A549 (cell line): ENCODE results near the gene EFS. TPM values are rescaled to one million over a fixed set of nuclear protein-coding genes. Genes with fewer than 3 reads are reported as not detected.

Experiments
- ATAC-seq, 2 experiments: fragments of 200-7000 bp in 1 of 2; fragments of >200 bp in 1 of 2; cut with Nextera tagmentation in 1 of 2; cut with Tn5 transposase in 1 of 2; 3 replicates each; pipeline versions ENCODE4 v1.8.0 to v1.9.1; 2018 to 2020; ENCODE audit warnings: mild to moderate bottlenecking in 1 of 2, moderate library complexity in 1 of 2
- CTCF ChIA-PET: fragments of 300-600 bp; sonication (Branson Sonifier 250); formaldehyde crosslinking; extraction: SDS; loops from one replicate; lab custom pipeline; 2021; ENCODE audit warnings: antibody characterized with exemption, inconsistent platforms; lab: Yijun Ruan, JAX
- POLR2A ChIA-PET: fragments of 350-600 bp; formaldehyde crosslinking; extraction: SDS; loops from one replicate; lab custom pipeline; 2021; ENCODE audit warnings: antibody characterized with exemption, inconsistent platforms; lab: Yijun Ruan, JAX
- DNase-seq, 2 experiments: peaks; one replicate each; pipeline versions ENCODE4 v3.0.0 to v3.0.0-alpha.2; 2011 to 2016; ENCODE audit warnings: low read depth in 1 of 2, low spot score in 1 of 2
- FAIRE-seq: peaks from 2 replicates; lab custom pipeline; 2011; peaks lifted over from hg19 to GRCh38; lab: Jason Lieb, UNC
- H3K27ac ChIP-seq, 2 experiments: fragments of >200 bp; sonication (Bioruptor Twin); formaldehyde crosslinking; 3 replicates each; pipeline ENCODE4 v1.5.1; 2016 to 2017
- H3K4me1 ChIP-seq: fragments of >200 bp; sonication (Bioruptor Twin); formaldehyde crosslinking; 3 replicates; pipeline ENCODE4 v1.6.1; 2016
- H3K4me2 ChIP-seq: fragments of >200 bp; sonication (Bioruptor Twin); formaldehyde crosslinking; 3 replicates; pipeline ENCODE4 v1.6.1; 2016
- H3K4me3 ChIP-seq: fragments of >200 bp; sonication (Bioruptor Twin); formaldehyde crosslinking; 3 replicates; pipeline ENCODE4 v1.5.1; 2016
- H3K9me3 ChIP-seq: fragments of >200 bp; sonication (Bioruptor Twin); formaldehyde crosslinking; 3 replicates; pipeline ENCODE4 v1.6.1; 2016
- CEBPB ChIP-seq, 2 experiments: fragments of >200 bp in 1 of 2; sonication (Bioruptor Twin) in 1 of 2; formaldehyde crosslinking in 1 of 2; IDR thresholded peaks; 2 replicates each; pipeline ENCODE4 v1.6.1; 2012 to 2016
- CHD4 ChIP-seq: fragments of 200-600 bp; sonication (generic); IDR thresholded peaks from 2 replicates; pipeline ENCODE4 v1.6.1; 2016; ENCODE audit warnings: antibody characterized with exemption, mild to moderate bottlenecking, borderline replicate concordance
- FOXS1 ChIP-seq: fragments of 250-450 bp; sonication (Bioruptor Pico); IDR thresholded peaks from 2 replicates; pipeline ENCODE4 v1.5.0; 2020; ENCODE audit warnings: mild to moderate bottlenecking, moderate library complexity
- GATA3 ChIP-seq: IDR thresholded peaks from 2 replicates; pipeline ENCODE4 v1.6.1; 2012; ENCODE audit warnings: borderline replicate concordance
- HEYL ChIP-seq: fragments of 250-450 bp; sonication (Bioruptor Pico); IDR thresholded peaks from 2 replicates; pipeline ENCODE4 v1.8.0; 2021; ENCODE audit warnings: mild to moderate bottlenecking, moderate library complexity
- HOXA7 ChIP-seq: fragments of 250-450 bp; sonication (Bioruptor Pico); IDR thresholded peaks from 2 replicates; pipeline ENCODE4 v1.5.0; 2020; ENCODE audit warnings: mild to moderate bottlenecking, moderate library complexity
- JUN ChIP-seq, 2 experiments: fragments of >200 bp; sonication (Bioruptor Twin); formaldehyde crosslinking; IDR thresholded peaks; 2 replicates in 1 of 2; 3 replicates in 1 of 2; pipeline ENCODE4 v1.6.1; 2016 to 2017
- JUNB ChIP-seq: fragments of >200 bp; sonication (Bioruptor Twin); formaldehyde crosslinking; IDR thresholded peaks from 2 replicates; pipeline ENCODE4 v1.6.1; 2016
- NFE2L2 ChIP-seq: fragments of 150-350 bp; conservative IDR thresholded peaks from 2 replicates; pipeline ENCODE4 v1.6.1; 2014; ENCODE audit warnings: low read length
- NPAS2 ChIP-seq: fragments of 250-450 bp; sonication (Bioruptor Pico); IDR thresholded peaks from 2 replicates; pipeline ENCODE4 v1.8.0; 2022; ENCODE audit warnings: mild to moderate bottlenecking, moderate library complexity, borderline replicate concordance
- NR3C1 ChIP-seq: fragments of >200 bp; sonication (Bioruptor Twin); formaldehyde crosslinking; IDR thresholded peaks from 3 replicates; pipeline ENCODE4 v1.6.1; 2017
- PHF8 ChIP-seq: fragments of 200-600 bp; sonication (generic); IDR thresholded peaks from 2 replicates; pipeline ENCODE4 v1.6.1; 2016; ENCODE audit warnings: low read depth, mild to moderate bottlenecking, antibody characterized with exemption, moderate library complexity, borderline replicate concordance
- POLR2A ChIP-seq: IDR thresholded peaks from 2 replicates; pipeline ENCODE4 v1.6.1; 2012; ENCODE audit warnings: mild to moderate bottlenecking, low read length
- POLR2AphosphoS2 ChIP-seq: conservative IDR thresholded peaks from 2 replicates; pipeline ENCODE4 v1.6.1; 2012; ENCODE audit warnings: low read length, improper control_type of control experiment, inconsistent platforms
- RFX5 ChIP-seq: fragments of 450-650 bp; IDR thresholded peaks from 2 replicates; pipeline ENCODE4 v1.7.1; 2014; ENCODE audit warnings: antibody characterized with exemption, mild to moderate bottlenecking, moderate library complexity
- RNF2 ChIP-seq: fragments of 200-600 bp; sonication (generic); IDR thresholded peaks from 2 replicates; pipeline ENCODE4 v1.6.1; 2016; ENCODE audit warnings: low read depth, mild to moderate bottlenecking, antibody characterized with exemption, moderate library complexity, borderline replicate concordance
- TP53 ChIP-seq: fragments of 250-450 bp; sonication (Bioruptor Pico); IDR thresholded peaks from 2 replicates; pipeline ENCODE4 v1.5.0; 2021; ENCODE audit warnings: mild to moderate bottlenecking, moderate library complexity
- ZC3H11A ChIP-seq: fragments of 450-650 bp; IDR thresholded peaks from 2 replicates; pipeline ENCODE4 v1.6.1; 2014; ENCODE audit warnings: antibody characterized with exemption, mild to moderate bottlenecking
- ZFP36 ChIP-seq: fragments of 450-650 bp; IDR thresholded peaks from 2 replicates; pipeline ENCODE4 v1.6.1; 2014; ENCODE audit warnings: borderline replicate concordance; ENCODE audit not compliant: partially characterized antibody
- WGBS: methylation state at CpG from one replicate; pipeline ENCODE4 v1.1.6; 2017; ENCODE audit errors: missing lambda C conversion rate; 5-methylcytosine and 5-hydroxymethylcytosine counted together
- polyA plus RNA-seq, 4 experiments: library from polyadenylated mRNA; depleted of rRNA in 3 of 4; stranded (reverse); fragments of >200 nt; fragmentation: RNase III in 1 of 4; extraction: RNeasy Plus Mini Kit Qiagen cat#74134 plus additional on column Dnase treatment in 1 of 4; gene quantifications; 2 replicates in 3 of 4; 3 replicates in 1 of 4; pipeline ENCODE4 v1.2.3, GENCODE V29; 2011 to 2017
- TF ChIP-seq, protein P1 (sequence below): fragments of 150-350 bp; IDR thresholded peaks from 2 replicates; pipeline ENCODE4 v1.6.1; 2014; ENCODE audit warnings: low read depth, mild to moderate bottlenecking, low read length
- TF ChIP-seq, protein P2 (sequence below): fragments of 250-450 bp; sonication (Bioruptor Pico); IDR thresholded peaks from 2 replicates; pipeline ENCODE4 v1.5.0; 2021; ENCODE audit warnings: mild to moderate bottlenecking, moderate library complexity, borderline replicate concordance
- TF ChIP-seq, protein P3 (sequence below): IDR thresholded peaks from 2 replicates; pipeline ENCODE4 v1.6.1; 2012
- TF ChIP-seq, protein P4 (sequence below): fragments of 250-450 bp; sonication (Bioruptor Pico); IDR thresholded peaks from 2 replicates; pipeline ENCODE4 v1.5.0; 2020; ENCODE audit warnings: low read depth, mild to moderate bottlenecking, moderate library complexity
- TF ChIP-seq, protein P5 (sequence below): fragments of 200-600 bp; sonication (generic); IDR thresholded peaks from 2 replicates; pipeline ENCODE4 v1.6.1; 2016; ENCODE audit warnings: antibody characterized with exemption, mild to moderate bottlenecking, moderate library complexity
- TF ChIP-seq, protein P6 (sequence below): fragments of >200 bp; sonication (Bioruptor Twin); formaldehyde crosslinking; IDR thresholded peaks from 3 replicates; pipeline ENCODE4 v1.5.1; 2016

Gene EFS
- polyA plus RNA-seq, 2 of the 4 experiments (the other 2 are of a cell fraction), result not detected

DNA sequence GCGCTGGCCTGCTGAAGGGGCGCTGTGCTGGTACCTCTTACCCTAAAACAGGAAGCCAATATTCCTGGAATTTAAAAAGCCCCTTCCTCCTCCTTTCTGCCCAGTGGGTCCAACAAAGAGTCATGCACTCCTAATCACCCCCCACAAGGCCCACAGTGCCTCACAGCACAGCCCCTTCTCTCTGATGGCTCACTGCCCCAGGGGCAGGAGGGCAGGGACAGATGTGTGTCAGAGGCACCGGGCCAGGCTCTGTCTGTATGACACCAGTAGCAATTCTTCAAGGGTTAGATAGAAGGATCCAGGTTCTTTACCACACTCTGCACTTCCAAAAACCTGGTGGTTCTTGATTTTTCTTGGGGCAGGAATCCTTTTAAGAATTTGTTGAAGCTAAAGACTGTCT, 34.2 kb upstream of the EFS start:
- CTCF ChIA-PET, result interaction anchor here (12.5 kb wide), 1 partner anchor 19 kb away, joined by 106 read pairs; the partner anchor contains the start of gene CMTM5

DNA sequence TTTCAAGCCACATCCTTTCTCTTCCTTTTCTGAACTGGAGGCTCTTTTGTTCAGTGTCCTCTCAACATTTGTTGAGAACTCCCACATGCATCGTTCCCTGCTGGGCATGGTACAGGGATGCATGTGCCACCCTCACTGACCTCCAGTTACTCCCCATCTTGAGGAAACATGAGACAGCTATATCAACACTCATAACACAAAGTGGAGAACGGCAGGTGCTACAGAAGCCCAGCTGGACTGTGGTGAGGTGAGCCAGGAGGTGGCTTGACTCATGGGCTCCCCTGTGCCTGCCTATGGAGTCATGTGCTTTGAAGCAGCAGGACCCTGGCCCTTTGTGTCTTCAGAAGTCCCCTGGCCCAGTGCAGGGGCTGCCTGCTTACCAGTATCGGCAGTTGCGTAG, 33.4 kb upstream of the EFS start:
- POLR2A ChIA-PET, result no interaction called here
- ATAC-seq, result no peak

More for the DNA sequence above, 34.2 kb upstream of the EFS start:
- Histone ChIP-seq H3K27ac (no peak overlapping the region), H3K9me3 (no peaks in the 10 kb centered on the region), H3K4me3 (no peak overlapping the region), H3K4me1 (no peaks in the 10 kb centered on the region), H3K4me2 (no peak overlapping the region)
- FAIRE-seq (no peak), ATAC-seq (no peak), DNase-seq (no peak)
- WGBS, result 80% methylated on average over 3 of the region's 3 CpGs
- POLR2A ChIA-PET, result no interaction called here
- TF ChIP-seq HOXA7 (CRISPR knock-in tag) (no peak), NPAS2 (no peak), NR3C1 (no peak), NFE2L2 (no peak), CHD4 (no peak), CEBPB (IDR thresholded peaks at IDR 0.05) (no peak)

DNA sequence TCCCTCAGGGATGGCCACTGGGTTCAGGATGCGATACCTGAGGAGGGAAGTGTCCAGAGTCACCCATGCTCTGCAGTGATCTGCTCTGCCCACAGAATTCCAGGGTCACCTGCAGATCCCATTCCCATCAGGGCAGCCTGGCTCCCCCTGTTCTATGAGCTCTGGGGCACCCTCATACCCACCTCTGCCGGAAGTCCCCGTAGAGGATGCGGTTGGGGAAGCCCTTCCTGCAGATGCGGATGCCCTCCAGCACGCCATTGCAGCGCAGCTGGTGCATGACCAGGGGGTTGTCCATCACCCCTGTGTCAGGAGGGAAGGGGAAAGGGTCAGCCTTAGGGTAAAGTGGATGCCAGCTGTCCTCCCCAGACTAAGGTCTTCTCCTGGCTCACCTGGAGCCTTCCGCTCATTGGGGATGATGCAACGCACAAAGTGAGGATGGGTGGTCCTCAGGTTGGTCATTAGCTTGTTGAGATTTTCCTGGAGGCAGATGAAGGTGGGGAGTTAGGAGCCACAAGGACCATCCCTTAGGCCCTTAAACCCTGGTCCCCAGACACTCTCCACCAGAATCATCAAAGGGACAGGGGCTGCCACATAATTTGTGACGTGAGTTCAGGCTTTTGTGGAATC, 31.9 kb upstream of the EFS start:
- no peak for FAIRE-seq
- H3K4me2 ChIP-seq, result no peak overlapping the region
- TF ChIP-seq CHD4 (no peak), HEYL (no peak), TP53 (no peak), RFX5 (no peak), FOXS1 (CRISPR knock-in tag) (no peak), JUNB (no peak), POLR2AphosphoS2 (no peak), JUN (IDR thresholded peaks at IDR 0.05) (no peak)
- TF ChIP-seq, protein P1, sequence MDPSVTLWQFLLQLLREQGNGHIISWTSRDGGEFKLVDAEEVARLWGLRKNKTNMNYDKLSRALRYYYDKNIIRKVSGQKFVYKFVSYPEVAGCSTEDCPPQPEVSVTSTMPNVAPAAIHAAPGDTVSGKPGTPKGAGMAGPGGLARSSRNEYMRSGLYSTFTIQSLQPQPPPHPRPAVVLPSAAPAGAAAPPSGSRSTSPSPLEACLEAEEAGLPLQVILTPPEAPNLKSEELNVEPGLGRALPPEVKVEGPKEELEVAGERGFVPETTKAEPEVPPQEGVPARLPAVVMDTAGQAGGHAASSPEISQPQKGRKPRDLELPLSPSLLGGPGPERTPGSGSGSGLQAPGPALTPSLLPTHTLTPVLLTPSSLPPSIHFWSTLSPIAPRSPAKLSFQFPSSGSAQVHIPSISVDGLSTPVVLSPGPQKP, result no peak
- TF ChIP-seq, protein P2, sequence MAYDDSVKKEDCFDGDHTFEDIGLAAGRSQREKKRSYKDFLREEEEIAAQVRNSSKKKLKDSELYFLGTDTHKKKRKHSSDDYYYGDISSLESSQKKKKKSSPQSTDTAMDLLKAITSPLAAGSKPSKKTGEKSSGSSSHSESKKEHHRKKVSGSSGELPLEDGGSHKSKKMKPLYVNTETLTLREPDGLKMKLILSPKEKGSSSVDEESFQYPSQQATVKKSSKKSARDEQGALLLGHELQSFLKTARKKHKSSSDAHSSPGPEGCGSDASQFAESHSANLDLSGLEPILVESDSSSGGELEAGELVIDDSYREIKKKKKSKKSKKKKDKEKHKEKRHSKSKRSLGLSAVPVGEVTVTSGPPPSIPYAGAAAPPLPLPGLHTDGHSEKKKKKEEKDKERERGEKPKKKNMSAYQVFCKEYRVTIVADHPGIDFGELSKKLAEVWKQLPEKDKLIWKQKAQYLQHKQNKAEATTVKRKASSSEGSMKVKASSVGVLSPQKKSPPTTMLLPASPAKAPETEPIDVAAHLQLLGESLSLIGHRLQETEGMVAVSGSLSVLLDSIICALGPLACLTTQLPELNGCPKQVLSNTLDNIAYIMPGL, result no peak
- TF ChIP-seq, protein P3, sequence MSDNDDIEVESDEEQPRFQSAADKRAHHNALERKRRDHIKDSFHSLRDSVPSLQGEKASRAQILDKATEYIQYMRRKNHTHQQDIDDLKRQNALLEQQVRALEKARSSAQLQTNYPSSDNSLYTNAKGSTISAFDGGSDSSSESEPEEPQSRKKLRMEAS, result no peak
- TF ChIP-seq, protein P4, sequence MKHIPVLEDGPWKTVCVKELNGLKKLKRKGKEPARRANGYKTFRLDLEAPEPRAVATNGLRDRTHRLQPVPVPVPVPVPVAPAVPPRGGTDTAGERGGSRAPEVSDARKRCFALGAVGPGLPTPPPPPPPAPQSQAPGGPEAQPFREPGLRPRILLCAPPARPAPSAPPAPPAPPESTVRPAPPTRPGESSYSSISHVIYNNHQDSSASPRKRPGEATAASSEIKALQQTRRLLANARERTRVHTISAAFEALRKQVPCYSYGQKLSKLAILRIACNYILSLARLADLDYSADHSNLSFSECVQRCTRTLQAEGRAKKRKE (CRISPR knock-in tag), result no peak
- TF ChIP-seq, protein P5, sequence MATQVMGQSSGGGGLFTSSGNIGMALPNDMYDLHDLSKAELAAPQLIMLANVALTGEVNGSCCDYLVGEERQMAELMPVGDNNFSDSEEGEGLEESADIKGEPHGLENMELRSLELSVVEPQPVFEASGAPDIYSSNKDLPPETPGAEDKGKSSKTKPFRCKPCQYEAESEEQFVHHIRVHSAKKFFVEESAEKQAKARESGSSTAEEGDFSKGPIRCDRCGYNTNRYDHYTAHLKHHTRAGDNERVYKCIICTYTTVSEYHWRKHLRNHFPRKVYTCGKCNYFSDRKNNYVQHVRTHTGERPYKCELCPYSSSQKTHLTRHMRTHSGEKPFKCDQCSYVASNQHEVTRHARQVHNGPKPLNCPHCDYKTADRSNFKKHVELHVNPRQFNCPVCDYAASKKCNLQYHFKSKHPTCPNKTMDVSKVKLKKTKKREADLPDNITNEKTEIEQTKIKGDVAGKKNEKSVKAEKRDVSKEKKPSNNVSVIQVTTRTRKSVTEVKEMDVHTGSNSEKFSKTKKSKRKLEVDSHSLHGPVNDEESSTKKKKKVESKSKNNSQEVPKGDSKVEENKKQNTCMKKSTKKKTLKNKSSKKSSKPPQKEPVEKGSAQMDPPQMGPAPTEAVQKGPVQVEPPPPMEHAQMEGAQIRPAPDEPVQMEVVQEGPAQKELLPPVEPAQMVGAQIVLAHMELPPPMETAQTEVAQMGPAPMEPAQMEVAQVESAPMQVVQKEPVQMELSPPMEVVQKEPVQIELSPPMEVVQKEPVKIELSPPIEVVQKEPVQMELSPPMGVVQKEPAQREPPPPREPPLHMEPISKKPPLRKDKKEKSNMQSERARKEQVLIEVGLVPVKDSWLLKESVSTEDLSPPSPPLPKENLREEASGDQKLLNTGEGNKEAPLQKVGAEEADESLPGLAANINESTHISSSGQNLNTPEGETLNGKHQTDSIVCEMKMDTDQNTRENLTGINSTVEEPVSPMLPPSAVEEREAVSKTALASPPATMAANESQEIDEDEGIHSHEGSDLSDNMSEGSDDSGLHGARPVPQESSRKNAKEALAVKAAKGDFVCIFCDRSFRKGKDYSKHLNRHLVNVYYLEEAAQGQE, result no peak
- TF ChIP-seq, protein P6, sequence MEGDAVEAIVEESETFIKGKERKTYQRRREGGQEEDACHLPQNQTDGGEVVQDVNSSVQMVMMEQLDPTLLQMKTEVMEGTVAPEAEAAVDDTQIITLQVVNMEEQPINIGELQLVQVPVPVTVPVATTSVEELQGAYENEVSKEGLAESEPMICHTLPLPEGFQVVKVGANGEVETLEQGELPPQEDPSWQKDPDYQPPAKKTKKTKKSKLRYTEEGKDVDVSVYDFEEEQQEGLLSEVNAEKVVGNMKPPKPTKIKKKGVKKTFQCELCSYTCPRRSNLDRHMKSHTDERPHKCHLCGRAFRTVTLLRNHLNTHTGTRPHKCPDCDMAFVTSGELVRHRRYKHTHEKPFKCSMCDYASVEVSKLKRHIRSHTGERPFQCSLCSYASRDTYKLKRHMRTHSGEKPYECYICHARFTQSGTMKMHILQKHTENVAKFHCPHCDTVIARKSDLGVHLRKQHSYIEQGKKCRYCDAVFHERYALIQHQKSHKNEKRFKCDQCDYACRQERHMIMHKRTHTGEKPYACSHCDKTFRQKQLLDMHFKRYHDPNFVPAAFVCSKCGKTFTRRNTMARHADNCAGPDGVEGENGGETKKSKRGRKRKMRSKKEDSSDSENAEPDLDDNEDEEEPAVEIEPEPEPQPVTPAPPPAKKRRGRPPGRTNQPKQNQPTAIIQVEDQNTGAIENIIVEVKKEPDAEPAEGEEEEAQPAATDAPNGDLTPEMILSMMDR, result no peak

More for the DNA sequence above, 33.4 kb upstream of the EFS start:
- Histone ChIP-seq H3K4me1 (no peaks in the 10 kb centered on the region), H3K4me3 (no peak overlapping the region), H3K27ac (no peak overlapping the region), H3K9me3 (no peaks in the 10 kb centered on the region), H3K4me2 (no peak overlapping the region)
- DNase-seq (no peak), FAIRE-seq (no peak)
- TF ChIP-seq, protein P3, result no peak
- TF ChIP-seq POLR2AphosphoS2, result no peak
- no peak for TF ChIP-seq POLR2A
- no peak for TF ChIP-seq NPAS2
- TF ChIP-seq PHF8, result no peak
- no peak for TF ChIP-seq GATA3
- TF ChIP-seq ZC3H11A, result no peak
- no peak for TF ChIP-seq ZFP36
- TF ChIP-seq RNF2, result no peak
- WGBS, result 47% methylated on average over 4 of the region's 4 CpGs
- CTCF ChIA-PET, result interaction anchor here (12.5 kb wide), 1 partner anchor 18 kb away, joined by 106 read pairs; the partner anchor contains the start of gene CMTM5

More for the DNA sequence above, 31.9 kb upstream of the EFS start:
- 56% methylated on average over 6 of the region's 10 CpGs for WGBS
- Histone ChIP-seq H3K4me3 (no peak overlapping the region), H3K9me3 (no peaks in the 10 kb centered on the region), H3K4me1 (no peaks in the 10 kb centered on the region), H3K27ac (no peak overlapping the region)
- ATAC-seq (no peak), DNase-seq (no peak)
- ChIA-PET CTCF (interaction anchor here (1.7 to 12.5 kb wide), 2 partner anchors 17 to 68 kb away, joined by 4 to 106 read pairs; partner anchors contain the start of gene CMTM5), POLR2A (no interaction called here)
